ENCODE results near the gene PDPK1. TPM values are rescaled to one million over a fixed set of nuclear protein-coding genes. Genes with fewer than 3 reads are reported as not detected.

PDPK1 gene
- 10 to 100 TPM; 30.8 to 43.1 (median 36.5) TPM for total RNA-seq

GRCh38 chr16:2537451-2538379 is at the start of gene PDPK1:
TSS of gene PDPK1 (plus strand) at chr16:2538021. CDS start at chr16:2538113, 92 bp downstream.
- TF ChIP-seq CTCF (IDR thresholded peaks at IDR 0.05) (no peak), POLR2A (IDR thresholded peaks at IDR 0.05) (peak; percentile 48 to 50), POLR2AphosphoS5 (IDR thresholded peaks at IDR 0.05) (peak; percentile 26), EP300 (IDR thresholded peaks at IDR 0.05) (no peak)
- Histone ChIP-seq H3K27ac (peak within 1 kb of the TSS; percentile 65 to 96 (median 86)), H3K4me3 (peak within 1 kb of the TSS; percentile 53 to 74), H3K27me3 (no peaks in the 10 kb centered on the region), H3K4me1 (peaks cover 0 to 56% (median 20%) of the 10 kb centered on the region in 3 donors), H3K9me3 (no peaks in the 10 kb centered on the region), H3K36me3 (peaks cover 0 to 4% of the 10 kb centered on the region in 2 donors)
- ATAC-seq = peak; percentile 93
- WGBS, 2 donors (ENCODE audit: low coverage in 1 of 2) = 0 to 2% methylated on average over 7 to 9 of the region's 126 CpGs

DNA sequence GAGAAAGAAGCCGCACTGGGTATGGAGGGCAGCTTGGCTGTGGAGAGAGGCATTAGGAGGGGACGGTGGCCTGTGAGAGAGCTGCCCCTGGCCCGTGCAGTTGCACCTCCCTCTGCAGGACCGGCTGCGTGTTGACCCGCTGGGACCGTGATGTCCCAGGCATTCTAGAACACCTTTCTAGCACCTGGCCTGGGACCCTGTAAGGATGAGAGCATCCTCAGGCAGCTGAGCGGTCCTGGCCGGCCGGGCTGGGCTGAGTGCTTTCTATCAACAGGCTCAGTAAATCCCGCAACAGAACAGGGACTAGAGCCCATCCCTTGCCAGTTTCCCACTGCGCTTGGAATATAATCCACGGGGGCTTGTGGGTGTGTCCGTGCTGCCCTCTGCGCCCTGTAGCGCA is 48.2 kb upstream of the PDPK1 start:
- Histone ChIP-seq H3K27me3 (no peaks in the 10 kb centered on the region), H3K27ac (no peak overlapping the region), H3K4me3 (no peak overlapping the region), H3K9me3 (no peaks in the 10 kb centered on the region), H3K36me3 (peaks cover 0 to 28% of the 10 kb centered on the region in 2 donors), H3K4me1 (peaks cover 0 to 20% (median 0%) of the 10 kb centered on the region in 3 donors)
- no peak for TF ChIP-seq POLR2A (IDR thresholded peaks at IDR 0.05)
- TF ChIP-seq POLR2AphosphoS5 (IDR thresholded peaks at IDR 0.05) = no peak
- TF ChIP-seq CTCF (IDR thresholded peaks at IDR 0.05) = no peak
- TF ChIP-seq EP300 (IDR thresholded peaks at IDR 0.05) = no peak
- 87 to 100% methylated on average over 3 to 7 of the region's 16 CpGs for WGBS, 2 donors (ENCODE audit: low coverage in 1 of 2)
- ATAC-seq = no peak

- Histone ChIP-seq H3K36me3 (peaks cover 0 to 28% of the 10 kb centered on the region in 2 donors), H3K27ac (no peak overlapping the region), H3K4me3 (no peak overlapping the region), H3K27me3 (no peaks in the 10 kb centered on the region), H3K4me1 (peaks cover 0 to 16% (median 0%) of the 10 kb centered on the region in 3 donors), H3K9me3 (no peaks in the 10 kb centered on the region)
- 85 to 95% methylated on average over 4 to 5 of the region's 23 CpGs for WGBS, 2 donors (ENCODE audit: low coverage in 1 of 2)
- no peak for ATAC-seq
- no peak for TF ChIP-seq EP300 (IDR thresholded peaks at IDR 0.05)
- no peak for TF ChIP-seq POLR2A (IDR thresholded peaks at IDR 0.05)
- no peak for TF ChIP-seq CTCF (IDR thresholded peaks at IDR 0.05)
- TF ChIP-seq POLR2AphosphoS5 (IDR thresholded peaks at IDR 0.05) = no peak
These were observed 47.4 kb upstream of the PDPK1 start for GRCh38 chr16:2490190-2491105.

GRCh38 chr16:2492292-2492691 is 45.5 kb upstream of the PDPK1 start:
- no peak overlapping the region for H3K4me3 ChIP-seq
- no peak overlapping the region for H3K27ac ChIP-seq
- H3K4me1 ChIP-seq = peaks cover 0 to 7% (median 2%) of the 10 kb centered on the region in 3 donors
- no peak for ATAC-seq
- TF ChIP-seq POLR2A (IDR thresholded peaks at IDR 0.05) (no peak), POLR2AphosphoS5 (IDR thresholded peaks at IDR 0.05) (no peak), EP300 (IDR thresholded peaks at IDR 0.05) (no peak), CTCF (IDR thresholded peaks at IDR 0.05) (no peak)
- H3K9me3 ChIP-seq = no peaks in the 10 kb centered on the region
- no peaks in the 10 kb centered on the region for H3K27me3 ChIP-seq
- H3K36me3 ChIP-seq = peaks cover 0 to 36% of the 10 kb centered on the region in 2 donors
- 77% methylated on average over 3 of the region's 13 CpGs; no CpG with 5 or more reads in 1 of the 2 donors for WGBS, 2 donors (ENCODE audit: low coverage in 1 of 2)

Data from gastroesophageal sphincter (tissue), 4 donors.